Measurements from ENCODE around the gene DHDDS.

The DHDDS gene

DNA sequence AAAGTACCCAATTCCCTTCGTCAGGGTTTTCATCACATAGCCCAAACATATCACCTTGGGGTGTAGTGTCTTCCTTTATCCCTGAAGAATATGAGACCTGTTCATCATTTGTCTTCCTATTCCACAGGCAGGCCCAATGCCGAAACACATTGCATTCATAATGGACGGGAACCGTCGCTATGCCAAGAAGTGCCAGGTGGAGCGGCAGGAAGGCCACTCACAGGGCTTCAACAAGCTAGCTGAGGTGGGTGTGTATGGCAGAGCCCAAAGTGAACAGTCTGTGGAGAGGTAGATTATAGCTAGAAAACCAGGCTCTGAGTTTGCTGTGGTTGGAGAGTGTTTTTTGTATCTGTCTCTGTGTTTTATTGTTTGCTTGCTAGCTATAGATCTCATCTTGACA, 5.9 kb downstream of the DHDDS start:
- Histone ChIP-seq H4K20me1 (peaks cover 0 to 22% (median 0%) of the 10 kb centered on the region in 11 experiments; a peak in 6 of 22 replicates), H3K9me3 (replicated peaks in 1 of 11) (no peaks in the 10 kb centered on the region), H3K27ac (no peak overlapping the region), H3K9ac (no peak overlapping the region), H3K4me2 (no peak overlapping the region), H3K4me1 (peaks cover 12 to 25% (median 16%) of the 10 kb centered on the region in 10 experiments), H3K4me3 (no peak overlapping the region), H3K27me3 (no peaks in the 10 kb centered on the region), H3K36me3 (peaks cover 76 to 98% (median 92%) of the 10 kb centered on the region in 11 experiments)
- no peak for TF ChIP-seq Cebpa-rat (IDR thresholded peaks at IDR 0.05)

- peaks cover 97 to 100% (median 99%) of the 10 kb centered on the region in 11 experiments for H3K36me3 ChIP-seq
- no peak overlapping the region for H3K9ac ChIP-seq
These were observed 8.1 kb downstream of the DHDDS start for GRCh38 chr1:26440259-26440658.

DNA sequence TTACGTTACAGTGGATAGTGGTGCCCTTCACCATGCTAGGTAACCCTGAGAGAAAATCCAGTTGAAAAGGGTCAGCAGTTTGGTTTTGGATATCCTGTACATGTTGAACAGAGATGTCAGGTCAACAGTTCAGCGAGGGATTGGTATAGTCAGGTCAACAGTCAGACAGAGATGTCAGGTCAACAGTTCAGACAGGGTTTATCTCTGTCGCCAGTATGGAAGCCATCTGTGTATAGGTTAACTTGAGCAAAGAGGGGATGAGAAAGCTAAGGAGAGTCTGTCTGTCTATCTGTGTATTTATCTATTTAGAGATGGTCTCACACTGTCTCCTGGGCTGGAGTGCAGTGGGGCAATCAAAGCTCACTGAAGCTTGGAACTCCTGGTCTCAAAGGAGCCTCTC, 17.7 kb downstream of the DHDDS start:
- Histone ChIP-seq H3K27ac (0 out of 22 replicates have a peak overlapping the region, but pooled peaks of 1 of the 11 experiments have one; percentile 10), H3K9me3 (replicated peaks in 1 of 11) (no peaks in the 10 kb centered on the region), H4K20me1 (peaks cover 0 to 10% (median 0%) of the 10 kb centered on the region in 11 experiments; a peak in 3 of 22 replicates), H3K27me3 (no peaks in the 10 kb centered on the region), H3K4me3 (no peak overlapping the region), H3K9ac (no peak overlapping the region), H3K4me1 (peaks cover 0 to 17% (median 11%) of the 10 kb centered on the region in 10 experiments; a peak in 14 of 20 replicates), H3K36me3 (peaks cover 85 to 100% (median 95%) of the 10 kb centered on the region in 11 experiments), H3K4me2 (peak overlapping the region in 2 of 11 experiments; percentile 46 to 54; a peak in 4 of 22 replicates)
- no peak for TF ChIP-seq Cebpa-rat (IDR thresholded peaks at IDR 0.05)

More at GRCh38 chr1:26440259-26440658, 8.1 kb downstream of the DHDDS start:
- no peaks in the 10 kb centered on the region for H3K27me3 ChIP-seq
- 0 out of 20 replicates have a peak, but pooled peaks cover 0 to 3% (median 0%) of the 10 kb centered on the region in 10 experiments for H3K4me1 ChIP-seq
- no peak for TF ChIP-seq Cebpa-rat (IDR thresholded peaks at IDR 0.05)
- no peak overlapping the region for H3K4me3 ChIP-seq
- no peak overlapping the region for H3K27ac ChIP-seq
- peaks cover 0 to 18% (median 0%) of the 10 kb centered on the region in 11 experiments; a peak in 7 of 22 replicates for H4K20me1 ChIP-seq
- no peaks in the 10 kb centered on the region for H3K9me3 ChIP-seq (replicated peaks in 1 of 11)
- H3K4me2 ChIP-seq = no peak overlapping the region

DNA sequence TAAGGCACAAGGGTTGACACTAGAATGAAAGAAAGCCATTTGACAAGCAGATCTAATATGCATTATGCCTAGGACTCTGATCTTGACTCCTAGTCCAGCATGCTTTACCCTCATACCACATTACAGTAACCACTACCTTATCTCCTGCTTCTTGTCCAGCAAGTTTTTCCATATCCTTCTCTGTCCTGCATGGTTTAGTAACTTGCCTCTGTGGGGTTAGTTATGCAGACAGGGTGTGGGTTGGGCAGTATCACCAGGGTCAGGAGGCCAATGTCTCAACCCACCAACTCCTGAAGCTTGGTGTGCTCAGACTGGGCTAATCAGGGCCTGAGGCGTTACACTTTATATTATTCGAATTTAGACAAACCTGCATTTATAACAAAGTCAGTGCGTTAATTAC, 18.8 kb downstream of the DHDDS start:
- H3K36me3 ChIP-seq = peaks cover 85 to 100% (median 95%) of the 10 kb centered on the region in 11 experiments
- H3K4me1 ChIP-seq = peaks cover 0 to 17% (median 11%) of the 10 kb centered on the region in 10 experiments; a peak in 14 of 20 replicates
- H3K27me3 ChIP-seq = no peaks in the 10 kb centered on the region
- no peak overlapping the region for H3K9ac ChIP-seq
- no peaks in the 10 kb centered on the region for H3K9me3 ChIP-seq (replicated peaks in 1 of 11)
- H4K20me1 ChIP-seq = peaks cover 0 to 10% (median 0%) of the 10 kb centered on the region in 11 experiments; a peak in 3 of 22 replicates
- TF ChIP-seq Cebpa-rat (IDR thresholded peaks at IDR 0.05) = no peak
- H3K4me2 ChIP-seq = peak overlapping the region in 1 of 11 experiments; percentile 46; a peak in 2 of 22 replicates
- H3K27ac ChIP-seq = no peak overlapping the region
- no peak overlapping the region for H3K4me3 ChIP-seq

DNA sequence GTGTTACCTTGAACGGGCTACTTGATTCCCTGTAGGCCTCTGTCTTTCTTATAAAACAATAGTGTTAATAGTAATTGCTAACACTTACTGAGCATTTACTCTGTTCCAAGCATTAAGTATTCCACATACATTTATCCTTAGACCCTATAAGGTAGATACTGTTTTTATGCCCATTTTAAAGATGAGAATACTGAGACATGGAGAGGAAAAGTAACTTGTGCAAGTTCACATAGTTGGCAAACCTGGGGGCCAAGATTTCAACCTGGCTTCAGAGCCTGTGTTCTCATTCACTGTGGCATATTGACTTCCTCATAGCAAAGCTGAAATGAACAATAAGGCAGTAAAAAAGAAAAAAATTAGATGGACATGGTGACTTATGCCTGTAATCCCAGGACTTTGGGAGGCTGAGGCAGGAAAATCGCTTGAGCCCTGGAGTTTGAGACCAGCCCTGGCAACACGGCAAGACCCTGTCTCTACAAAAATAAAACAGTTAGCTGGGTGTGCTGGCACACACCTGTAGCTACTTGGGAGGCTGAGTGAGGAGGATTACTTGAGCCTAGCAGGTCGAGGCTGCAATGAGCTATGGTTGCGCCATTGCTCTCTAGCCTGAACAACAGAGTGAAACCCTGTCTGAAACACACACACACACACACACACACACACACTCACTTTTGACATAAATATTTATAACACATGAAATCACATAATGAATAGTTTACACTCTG, 20.5 kb downstream of the DHDDS start:
- no peak overlapping the region for H3K4me3 ChIP-seq

DNA sequence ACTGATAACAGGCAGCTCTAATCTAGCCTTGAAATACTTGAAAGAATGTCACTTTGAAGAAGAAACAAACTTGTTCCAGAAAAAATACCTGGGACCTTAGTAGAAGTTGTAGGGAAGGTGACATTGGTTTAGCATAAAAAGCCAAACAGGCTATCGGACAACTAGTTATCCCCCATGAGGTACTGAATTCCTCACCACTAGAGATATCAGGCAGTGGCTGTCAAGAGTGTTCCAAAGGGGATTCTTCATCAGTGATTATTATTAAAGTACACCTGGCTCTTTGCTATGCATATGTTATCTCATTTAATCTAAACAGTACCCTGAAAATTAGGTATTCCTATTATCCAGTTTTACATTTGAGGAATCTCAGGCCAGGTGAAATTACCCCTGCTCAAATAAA, 27.0 kb downstream of the DHDDS start:
- H3K4me2 ChIP-seq = no peak overlapping the region
- TF ChIP-seq Cebpa-rat (IDR thresholded peaks at IDR 0.05) = no peak
- H3K27me3 ChIP-seq = no peaks in the 10 kb centered on the region
- peaks cover 0 to 11% (median 0%) of the 10 kb centered on the region in 11 experiments; a peak in 1 of 22 replicates for H4K20me1 ChIP-seq
- H3K27ac ChIP-seq = no peak overlapping the region
- H3K9ac ChIP-seq = no peak overlapping the region
- no peaks in the 10 kb centered on the region for H3K9me3 ChIP-seq (replicated peaks in 1 of 11)
- H3K4me3 ChIP-seq = no peak overlapping the region
- no peaks in the 10 kb centered on the region for H3K4me1 ChIP-seq
- peaks cover 87 to 100% (median 96%) of the 10 kb centered on the region in 11 experiments for H3K36me3 ChIP-seq

More for the DNA sequence above, 20.5 kb downstream of the DHDDS start:
- Histone ChIP-seq H3K4me1 (peaks cover 0 to 17% (median 1%) of the 10 kb centered on the region in 10 experiments; a peak in 9 of 20 replicates), H3K36me3 (peaks cover 82 to 100% (median 93%) of the 10 kb centered on the region in 11 experiments), H3K27ac (no peak overlapping the region), H4K20me1 (peaks cover 0 to 10% (median 0%) of the 10 kb centered on the region in 11 experiments; a peak in 3 of 22 replicates), H3K9me3 (replicated peaks in 1 of 11) (no peaks in the 10 kb centered on the region), H3K4me2 (no peak overlapping the region), H3K9ac (no peak overlapping the region), H3K27me3 (no peaks in the 10 kb centered on the region)
- TF ChIP-seq Cebpa-rat (IDR thresholded peaks at IDR 0.05) = no peak

GRCh38 chr1:26459573-26460031, 27.5 kb downstream of the DHDDS start:
- H3K4me1 ChIP-seq = no peaks in the 10 kb centered on the region
- TF ChIP-seq Cebpa-rat (IDR thresholded peaks at IDR 0.05) = no peak
- no peak overlapping the region for H3K9ac ChIP-seq
- H3K4me2 ChIP-seq = no peak overlapping the region
- H3K36me3 ChIP-seq = peaks cover 87 to 100% (median 97%) of the 10 kb centered on the region in 11 experiments
- no peaks in the 10 kb centered on the region for H3K27me3 ChIP-seq
- no peaks in the 10 kb centered on the region for H3K9me3 ChIP-seq (replicated peaks in 1 of 11)
- no peak overlapping the region for H3K27ac ChIP-seq
- H4K20me1 ChIP-seq = peaks cover 0 to 11% (median 0%) of the 10 kb centered on the region in 11 experiments; a peak in 3 of 22 replicates
- H3K4me3 ChIP-seq = no peak overlapping the region

GRCh38 chr1:26468911-26469310, 36.8 kb downstream of the DHDDS start:
- Histone ChIP-seq H3K9ac (no peak overlapping the region), H3K27ac (no peak overlapping the region), H3K9me3 (replicated peaks in 1 of 11) (no peaks in the 10 kb centered on the region), H3K4me1 (peaks cover 32 to 45% (median 38%) of the 10 kb centered on the region in 10 experiments), H3K4me3 (no peak overlapping the region), H3K27me3 (no peaks in the 10 kb centered on the region), H4K20me1 (peaks cover 12 to 58% (median 38%) of the 10 kb centered on the region in 11 experiments; a peak in 21 of 22 replicates), H3K36me3 (peaks cover 63 to 70% (median 68%) of the 10 kb centered on the region in 11 experiments), H3K4me2 (peak overlapping the region in 2 of 11 experiments; percentile 100; a peak in 2 of 22 replicates)
- TF ChIP-seq Cebpa-rat (IDR thresholded peaks at IDR 0.05) = no peak

- H3K27ac ChIP-seq = no peak overlapping the region; a peak in 1 of 22 replicates
- H3K4me3 ChIP-seq = no peak overlapping the region
- peaks cover 38 to 51% (median 44%) of the 10 kb centered on the region in 10 experiments for H3K4me1 ChIP-seq
- peaks cover 63 to 70% (median 68%) of the 10 kb centered on the region in 11 experiments for H3K36me3 ChIP-seq
- H3K4me2 ChIP-seq = peak overlapping the region in 10 of 11 experiments; percentile 60 to 100 (median 98); a peak in 14 of 22 replicates
- no peak for TF ChIP-seq Cebpa-rat (IDR thresholded peaks at IDR 0.05)
- no peaks in the 10 kb centered on the region for H3K9me3 ChIP-seq (replicated peaks in 1 of 11)
- no peaks in the 10 kb centered on the region for H3K27me3 ChIP-seq
- H3K9ac ChIP-seq = no peak overlapping the region
- H4K20me1 ChIP-seq = peaks cover 18 to 60% (median 44%) of the 10 kb centered on the region in 11 experiments; a peak in 21 of 22 replicates
These were observed 37.4 kb downstream of the DHDDS start for GRCh38 chr1:26469558-26469957.
